NCI-H2107 treated with DMSO at 0.1 percent for 48 hours (cell line): ENCODE results near the gene FBLN2.

Experiments
- DNase-seq: peaks from one replicate; lab custom pipeline; 2025; ENCODE audit not compliant: unreplicated experiment; lab: John Stamatoyannopoulos, UW

Gene FBLN2

DNA sequence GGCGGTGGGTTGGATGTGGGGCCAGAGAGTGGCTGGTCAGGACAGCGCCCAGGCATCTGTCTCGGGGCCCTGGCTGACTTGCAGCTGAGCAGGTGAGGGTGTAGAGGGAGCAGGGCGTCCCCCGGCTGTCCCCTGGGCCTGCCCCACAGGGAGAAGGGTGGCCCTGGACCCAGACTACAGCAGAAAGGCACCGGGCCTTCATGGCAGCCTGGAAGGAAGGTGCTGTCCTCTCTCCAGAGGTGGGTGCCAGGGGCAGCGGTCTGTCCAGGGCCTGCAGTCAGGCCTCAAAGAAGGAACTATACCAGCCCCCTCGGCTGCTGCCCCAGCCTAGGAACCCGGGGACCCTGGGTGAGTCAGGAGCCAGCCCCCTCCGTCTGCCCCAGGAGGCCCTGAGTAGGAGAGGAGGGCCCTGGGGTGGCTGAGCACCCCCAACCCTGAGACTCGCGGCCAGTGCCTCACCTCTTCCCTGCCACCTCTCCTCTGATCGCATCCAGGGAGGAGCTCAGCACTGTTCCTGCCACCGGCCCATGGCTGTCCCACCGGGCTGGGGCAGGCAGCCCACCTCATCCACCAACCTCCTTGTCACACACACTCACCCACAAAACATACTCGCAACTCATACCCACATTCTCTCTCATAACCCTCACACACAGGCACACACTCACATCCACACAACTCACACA lies 133.5 kb downstream of the FBLN2 start:
- DNase-seq, result no peak

DNA sequence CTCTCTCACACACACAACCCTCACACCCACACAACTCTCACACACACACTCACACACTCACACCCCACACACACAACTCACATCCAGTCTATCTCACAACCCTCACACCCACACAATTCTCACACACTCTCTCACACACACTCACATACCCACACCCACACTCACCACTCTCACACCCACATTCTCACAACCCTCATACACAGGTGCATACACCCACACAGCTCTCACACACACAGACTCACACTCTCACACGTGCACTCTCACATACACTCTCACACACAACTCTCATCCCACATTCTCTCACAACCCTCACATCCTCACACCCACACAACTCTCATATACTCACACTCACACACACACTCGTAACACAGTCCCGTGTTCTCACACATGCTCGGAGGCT lies 134.4 kb downstream of the FBLN2 start:
- no peak for DNase-seq

DNA sequence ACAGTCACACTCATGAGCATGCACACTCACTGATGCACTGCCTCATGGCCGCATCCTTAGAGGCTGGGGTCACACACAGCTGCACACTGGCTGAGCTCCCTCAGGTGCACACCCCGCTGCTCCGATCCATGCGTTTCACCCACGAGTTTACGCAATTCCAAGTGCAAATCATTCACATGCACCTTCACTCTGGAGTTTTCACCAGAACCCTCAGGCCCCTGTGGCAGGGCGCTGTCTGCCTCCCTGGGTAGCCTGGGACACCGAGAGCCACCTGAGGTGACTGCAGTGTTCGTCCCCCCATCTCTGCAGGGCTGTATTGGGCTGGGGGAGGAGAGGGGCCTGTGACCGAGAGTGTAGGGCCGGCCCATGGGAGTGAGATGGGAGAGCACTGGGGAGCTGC lies 134.8 kb downstream of the FBLN2 start:
- DNase-seq, result no peak

GRCh38 chr3:13684350-13684749 lies 135.4 kb downstream of the FBLN2 start:
- DNase-seq, result no peak

GRCh38 chr3:13684854-13685253 lies 135.9 kb downstream of the FBLN2 start:
- DNase-seq, result no peak

GRCh38 chr3:13685721-13686120 lies 136.8 kb downstream of the FBLN2 start:
- no peak for DNase-seq

- DNase-seq, result no peak
These were observed 137.6 kb downstream of the FBLN2 start for GRCh38 chr3:13686367-13687160.

DNA sequence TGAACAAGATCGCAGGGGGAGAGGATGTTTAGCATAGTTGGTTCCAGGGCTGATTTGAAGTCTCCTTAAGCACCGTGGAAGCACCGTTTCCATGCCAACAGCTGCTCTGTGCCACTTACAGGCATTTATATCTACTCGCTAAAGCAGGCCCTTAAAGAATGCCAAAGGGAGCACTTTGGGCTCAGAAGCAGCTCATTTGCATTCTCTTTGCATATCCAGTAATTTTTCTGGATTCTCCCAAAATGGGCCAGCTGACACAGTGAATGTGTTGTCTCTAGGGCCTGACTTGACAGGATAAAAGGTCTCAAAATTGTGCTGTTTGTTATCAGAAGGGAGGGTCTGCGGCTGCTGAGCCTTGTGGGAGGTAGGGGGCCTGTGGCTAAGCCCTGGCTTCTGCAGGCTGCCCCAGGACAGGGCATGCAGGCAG lies 138.6 kb downstream of the FBLN2 start:
- DNase-seq, result no peak
